ENCODE results near the gene CLEC4M.
"Not testable (repeated sequence)": the region's sequence is repeated elsewhere in the genome, so short reads cannot be mapped to it uniquely, and the experiment has no call there.

CLEC4M gene

GRCh38 chr19:7806234-7806633 is 43.2 kb downstream of the CLEC4M start:
- H3K27ac ChIP-seq (ENCODE audit: low read depth, low read length) = no peak overlapping the region
- H3K27me3 ChIP-seq (ENCODE audit: control insufficient read depth, insufficient read depth, low read length) = no peaks in the 10 kb centered on the region
- no peak overlapping the region for H3K9ac ChIP-seq (ENCODE audit: low read length)
- no peaks in the 10 kb centered on the region for H3K4me1 ChIP-seq (ENCODE audit: control insufficient read depth, insufficient read depth, low read length)
- no peaks in the 10 kb centered on the region for H3K36me3 ChIP-seq (ENCODE audit: control insufficient read depth, insufficient read depth, low read length)
- H3K4me3 ChIP-seq (ENCODE audit: low read length) = no peak overlapping the region

GRCh38 chr19:7806876-7807275 is 43.8 kb downstream of the CLEC4M start:
- Histone ChIP-seq H3K27me3 (ENCODE audit: control insufficient read depth, insufficient read depth, low read length) (no peaks in the 10 kb centered on the region), H3K27ac (ENCODE audit: low read depth, low read length) (no peak overlapping the region), H3K4me1 (ENCODE audit: control insufficient read depth, insufficient read depth, low read length) (no peaks in the 10 kb centered on the region), H3K36me3 (ENCODE audit: control insufficient read depth, insufficient read depth, low read length) (no peaks in the 10 kb centered on the region), H3K9ac (ENCODE audit: low read length) (no peak overlapping the region), H3K4me3 (ENCODE audit: low read length) (no peak overlapping the region)

GRCh38 chr19:7808108-7808507 is 45.1 kb downstream of the CLEC4M start:
- no peak overlapping the region for H3K9ac ChIP-seq (ENCODE audit: low read length)
- no peaks in the 10 kb centered on the region for H3K4me1 ChIP-seq (ENCODE audit: control insufficient read depth, insufficient read depth, low read length)
- H3K27me3 ChIP-seq (ENCODE audit: control insufficient read depth, insufficient read depth, low read length) = no peaks in the 10 kb centered on the region
- H3K27ac ChIP-seq (ENCODE audit: low read depth, low read length) = no peak overlapping the region
- no peak overlapping the region for H3K4me3 ChIP-seq (ENCODE audit: low read length)
- H3K36me3 ChIP-seq (ENCODE audit: control insufficient read depth, insufficient read depth, low read length) = no peaks in the 10 kb centered on the region

- Histone ChIP-seq H3K4me3 (ENCODE audit: low read length) (no peak overlapping the region), H3K4me1 (ENCODE audit: control insufficient read depth, insufficient read depth, low read length) (no peaks in the 10 kb centered on the region)
These were observed 48.9 kb downstream of the CLEC4M start for GRCh38 chr19:7811989-7812388.

GRCh38 chr19:7815325-7815724 is 52.3 kb downstream of the CLEC4M start:
- H3K9ac ChIP-seq (ENCODE audit: low read length) = no peak overlapping the region
- no peak overlapping the region for H3K27ac ChIP-seq (ENCODE audit: low read depth, low read length)
- no peak overlapping the region for H3K4me3 ChIP-seq (ENCODE audit: low read length)
- H3K4me1 ChIP-seq (ENCODE audit: control insufficient read depth, insufficient read depth, low read length) = no peaks in the 10 kb centered on the region
- H3K27me3 ChIP-seq (ENCODE audit: control insufficient read depth, insufficient read depth, low read length) = no peaks in the 10 kb centered on the region
- H3K36me3 ChIP-seq (ENCODE audit: control insufficient read depth, insufficient read depth, low read length) = no peaks in the 10 kb centered on the region

More at GRCh38 chr19:7811989-7812388, 48.9 kb downstream of the CLEC4M start:
- Histone ChIP-seq H3K36me3 (ENCODE audit: control insufficient read depth, insufficient read depth, low read length) (no peaks in the 10 kb centered on the region), H3K9ac (ENCODE audit: low read length) (no peak overlapping the region), H3K27ac (ENCODE audit: low read depth, low read length) (no peak overlapping the region), H3K27me3 (ENCODE audit: control insufficient read depth, insufficient read depth, low read length) (no peaks in the 10 kb centered on the region)

- not testable (repeated sequence) for H3K4me3 ChIP-seq (ENCODE audit: low read length); H3K9ac ChIP-seq (ENCODE audit: low read length); H3K36me3 ChIP-seq (ENCODE audit: control insufficient read depth, insufficient read depth, low read length); H3K27ac ChIP-seq (ENCODE audit: low read depth, low read length); H3K4me1 ChIP-seq (ENCODE audit: control insufficient read depth, insufficient read depth, low read length); H3K27me3 ChIP-seq (ENCODE audit: control insufficient read depth, insufficient read depth, low read length)
These were observed 53.0 kb downstream of the CLEC4M start for GRCh38 chr19:7816040-7816439.

GRCh38 chr19:7817801-7818200 is 54.8 kb downstream of the CLEC4M start:
- H3K27me3 ChIP-seq (ENCODE audit: control insufficient read depth, insufficient read depth, low read length) = no peaks in the 10 kb centered on the region
- no peak overlapping the region for H3K27ac ChIP-seq (ENCODE audit: low read depth, low read length)
- H3K9ac ChIP-seq (ENCODE audit: low read length) = no peak overlapping the region
- H3K36me3 ChIP-seq (ENCODE audit: control insufficient read depth, insufficient read depth, low read length) = no peaks in the 10 kb centered on the region
- H3K4me1 ChIP-seq (ENCODE audit: control insufficient read depth, insufficient read depth, low read length) = no peaks in the 10 kb centered on the region
- no peak overlapping the region for H3K4me3 ChIP-seq (ENCODE audit: low read length)

- Histone ChIP-seq H3K9ac (ENCODE audit: low read length) (no peak overlapping the region), H3K27ac (ENCODE audit: low read depth, low read length) (no peak overlapping the region), H3K4me3 (ENCODE audit: low read length) (no peak overlapping the region), H3K27me3 (ENCODE audit: control insufficient read depth, insufficient read depth, low read length) (no peaks in the 10 kb centered on the region), H3K36me3 (ENCODE audit: control insufficient read depth, insufficient read depth, low read length) (no peaks in the 10 kb centered on the region), H3K4me1 (ENCODE audit: control insufficient read depth, insufficient read depth, low read length) (no peaks in the 10 kb centered on the region)
These were observed 55.8 kb downstream of the CLEC4M start for GRCh38 chr19:7818806-7819205.
